GM12878 (cell line): ENCODE measurements around the gene TOM1L2. TPM values are rescaled to one million over a fixed set of nuclear protein-coding genes. Genes with fewer than 3 reads are reported as not detected.

Source experiments
- ATAC-seq: fragments of 200-7000 bp; cut with Tn5 transposase; 3 replicates; pipeline ENCODE4 v1.9.1; 2020; ENCODE audit warnings: mild to moderate bottlenecking, moderate library complexity
- BruUV-seq: library from RNA; stranded (reverse); fragments of 400-500 nt; replicated peaks from 2 replicates; lab custom pipeline; 2021; lab: Mats Ljungman, UMichigan
- CTCF ChIA-PET: fragments of 300-600 bp; sonication (Branson Sonifier 250); formaldehyde crosslinking; extraction: SDS; loops from one replicate; lab custom pipeline; 2021; ENCODE audit warnings: inconsistent platforms; lab: Yijun Ruan, JAX
- POLR2A ChIA-PET: fragments of 350-600 bp; formaldehyde crosslinking; extraction: SDS; loops from one replicate; lab custom pipeline; 2021; ENCODE audit warnings: inconsistent platforms; lab: Charles Lee
- RAD21 ChIA-PET: fragments of 300-600 bp; sonication (Branson Sonifier 250); formaldehyde crosslinking; loops from one replicate; lab custom pipeline; 2023; ENCODE audit warnings: antibody characterized with exemption; ENCODE audit not compliant: unreplicated experiment; lab: Charles Lee
- SMC1A ChIA-PET: fragments of 300-600 bp; sonication (Branson Sonifier 250); formaldehyde crosslinking; loops from one replicate; lab custom pipeline; 2023; ENCODE audit not compliant: unreplicated experiment, uncharacterized antibody; lab: Charles Lee
- DNase-seq: peaks from one replicate; pipeline ENCODE4 v3.0.0-alpha.2; 2011; ENCODE audit warnings: low read depth, low spot score
- FAIRE-seq: peaks from 3 replicates; lab custom pipeline; 2011; peaks lifted over from hg19 to GRCh38; lab: Jason Lieb, UNC
- H2AFZ ChIP-seq: 2 replicates; pipeline ENCODE4 v1.6.0; 2011; ENCODE audit warnings: low read depth, low read length, control low read depth; ENCODE audit not compliant: control insufficient read depth
- H3K27ac ChIP-seq: 2 replicates; pipeline ENCODE4 v1.5.1; 2011; ENCODE audit warnings: control low read depth; ENCODE audit not compliant: control insufficient read depth, insufficient read depth
- H3K27me3 ChIP-seq, 2 experiments: replicated peaks in 1 of 2; 2 replicates each; pipeline versions ENCODE4 v1.6.0 to v1.6.1; 2011; ENCODE audit warnings: low read length in 1 of 2; ENCODE audit not compliant: control insufficient read depth in 2 of 2, insufficient read depth in 2 of 2
- H3K36me3 ChIP-seq, 2 experiments: 2 replicates each; pipeline ENCODE4 v1.5.1; 2011; ENCODE audit warnings: low read length in 1 of 2; ENCODE audit not compliant: control insufficient read depth in 2 of 2, insufficient read depth in 2 of 2
- H3K4me1 ChIP-seq: 2 replicates; pipeline ENCODE4 v1.6.1; 2011; ENCODE audit warnings: mild to moderate bottlenecking, low read length, moderate library complexity, mixed read lengths; ENCODE audit not compliant: control insufficient read depth, insufficient read depth
- H3K4me2 ChIP-seq: 2 replicates; pipeline ENCODE4 v1.6.0; 2011; ENCODE audit warnings: control low read depth; ENCODE audit not compliant: control insufficient read depth, insufficient read depth
- H3K4me3 ChIP-seq: fragments of 200-600 bp; sonication (generic); 2 replicates; pipeline ENCODE4 v1.5.1; 2016
- H3K79me2 ChIP-seq: 2 replicates; pipeline ENCODE4 v1.6.0; 2011; ENCODE audit warnings: low read length; ENCODE audit not compliant: control insufficient read depth, insufficient read depth
- H3K9ac ChIP-seq: 2 replicates; pipeline ENCODE4 v1.8.0; 2011; ENCODE audit warnings: low read length, control low read depth, mixed read lengths; ENCODE audit not compliant: control insufficient read depth, insufficient read depth
- H3K9me3 ChIP-seq: replicated peaks from 3 replicates; pipeline ENCODE4 v1.5.1; 2011; ENCODE audit warnings: mild to moderate bottlenecking, low read length; ENCODE audit not compliant: control insufficient read depth, insufficient read depth
- H4K20me1 ChIP-seq: 2 replicates; pipeline ENCODE4 v1.6.0; 2011; ENCODE audit not compliant: control insufficient read depth, insufficient read depth
- MEF2B ChIP-seq: fragments of 450-650 bp; IDR thresholded peaks from 2 replicates; pipeline ENCODE4 v1.6.1; 2018; ENCODE audit warnings: mild to moderate bottlenecking, moderate library complexity; ENCODE audit not compliant: partially characterized antibody, poor library complexity, severe bottlenecking
- MTA2 ChIP-seq: fragments of 450-650 bp; IDR thresholded peaks from 2 replicates; pipeline ENCODE4 v1.6.1; 2016; ENCODE audit warnings: low read depth, mild to moderate bottlenecking, moderate library complexity
- MTA3 ChIP-seq: IDR thresholded peaks from 2 replicates; pipeline ENCODE4 v1.6.1; 2012; ENCODE audit warnings: low read length, inconsistent platforms, borderline replicate concordance
- RAD51 ChIP-seq: fragments of 450-650 bp; IDR thresholded peaks from 2 replicates; pipeline ENCODE4 v1.6.1; 2016; ENCODE audit warnings: moderate library complexity, mild to moderate bottlenecking, inconsistent platforms
- SPI1 ChIP-seq: IDR thresholded peaks from 2 replicates; pipeline ENCODE4 v1.6.1; 2011; ENCODE audit warnings: low read depth, mild to moderate bottlenecking, low read length, moderate library complexity, borderline replicate concordance; ENCODE audit not compliant: insufficient read depth
- ZNF217 ChIP-seq: fragments of 450-650 bp; IDR thresholded peaks from 2 replicates; pipeline ENCODE4 v1.6.1; 2017; ENCODE audit warnings: antibody characterized with exemption, mild to moderate bottlenecking
- WGBS: methylation state at CpG from one replicate; pipeline ENCODE4 v1.1.6; 2016; ENCODE audit warnings: low lambda C conversion rate; ENCODE audit not compliant: insufficient replicate concordance, insufficient coverage; ENCODE audit errors: missing lambda C conversion rate; 5-methylcytosine and 5-hydroxymethylcytosine counted together
- in situ Hi-C: fragments of 300-500 bp; cut with MboI; formaldehyde crosslinking; loops from 9 replicates; pipeline ENCODE4 v1.14.3; 2018; ENCODE audit warnings: mixed read lengths
- intact Hi-C: fragments of 100-400 bp; cut with micrococcal nuclease; formaldehyde crosslinking; loops from one replicate; pipeline ENCODE4 v1.14.2; 2022; ENCODE audit not compliant: unreplicated experiment
- polyA plus RNA-seq, 11 experiments: library from polyadenylated mRNA; depleted of rRNA in 4 of 11; unstranded in 6 of 11; stranded (reverse) in 5 of 11; fragments of >200 nt; fragmentation: Nextera tagmentation in 4 of 11; fragmentation: Illumina TruSeq in 1 of 11; extraction: Ambion mirVana in 4 of 11; extraction: Trizol in 1 of 11; gene quantifications; 1 replicate in 1 of 11; 2 replicates in 10 of 11; pipeline versions ENCODE4 v1.2.1 to v1.2.3, GENCODE V29; 2011 to 2016; ENCODE audit warnings: inconsistent platforms in 2 of 11, missing spikeins in 2 of 11, low read depth in 1 of 11
- total RNA-seq, 4 experiments: library from RNA; depleted of rRNA in 3 of 4; stranded (reverse); fragments of >200 nt in 3 of 4; fragmentation: Illumina TruSeq in 1 of 4; extraction: Trizol in 1 of 4; gene quantifications; 2 replicates each; pipeline versions ENCODE4 v1.2.1 to v1.2.3, GENCODE V29; 2013 to 2021
- TF ChIP-seq, protein P1 (sequence below): fragments of 450-650 bp; IDR thresholded peaks from 2 replicates; pipeline ENCODE4 v1.6.1; 2017; ENCODE audit warnings: mild to moderate bottlenecking, moderate library complexity
- TF ChIP-seq, protein P2 (sequence below), 3 experiments: IDR thresholded peaks in 2 of 3; conservative IDR thresholded peaks in 1 of 3; 2 replicates each; pipeline ENCODE4 v1.5.1; 2011; ENCODE audit warnings: low read depth in 3 of 3, low read length in 3 of 3, mild to moderate bottlenecking in 3 of 3, control low read depth in 2 of 3, moderate library complexity in 2 of 3, inconsistent platforms in 1 of 3, mixed read lengths in 1 of 3; ENCODE audit not compliant: control insufficient read depth in 2 of 3, insufficient read depth in 1 of 3; ENCODE audit errors: extremely low read depth in 1 of 3

TOM1L2 gene
- total and polyA plus RNA-seq, 10 of the 15 experiments (the other 5 are each of a cell fraction or from before 2014, with no cell fraction given) = 0.19 to 19.2 (median 8.1) TPM

DNA sequence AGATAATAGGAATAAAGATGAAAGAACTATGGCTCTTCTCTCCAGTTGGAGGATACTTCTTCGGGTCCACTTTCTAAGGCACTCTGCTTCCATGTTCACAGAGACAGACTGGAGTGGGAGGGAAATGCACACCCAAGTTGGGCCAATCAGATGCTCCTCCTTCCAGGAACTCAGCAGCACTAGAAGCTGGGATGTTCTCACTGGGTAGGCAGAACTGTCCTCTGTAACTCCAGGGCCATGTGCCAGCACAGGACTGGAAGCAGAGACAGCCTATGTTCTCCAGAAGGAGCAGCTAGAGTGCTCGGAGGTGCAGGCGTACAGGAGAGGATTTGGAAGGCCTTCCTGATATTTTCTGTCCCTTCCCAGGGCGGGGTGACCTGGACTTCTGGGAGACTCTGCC is 85.5 kb downstream of the TOM1L2 start:
- WGBS = 76% methylated on average over 4 of the region's 4 CpGs
- peaks cover 0 to 2% of the 10 kb centered on the region in 2 experiments; a peak in 2 of 4 replicates for H3K36me3 ChIP-seq
- intact Hi-C loops (no loop called here), in situ Hi-C loops (no loop called here)
- BruUV-seq = no TSS peak
- RAD21 ChIA-PET = interaction anchor here (0.9 to 1.3 kb wide), 2 partner anchors 10 to 100 kb away, joined by 3 read pairs; no protein-coding TSS in a partner anchor
- ATAC-seq (no peak), FAIRE-seq (no peak), DNase-seq (no peak)
- CTCF ChIA-PET = interaction anchor here (1.0 to 10.0 kb wide), 3 partner anchors 32 to 147 kb away, joined by 3 to 95 read pairs (median 73); no protein-coding TSS in a partner anchor
- no peak overlapping the region for H3K9ac ChIP-seq
- H3K4me2 ChIP-seq = no peak overlapping the region
- H3K27ac ChIP-seq = no peak overlapping the region
- no peaks in the 10 kb centered on the region for H4K20me1 ChIP-seq
- POLR2A ChIA-PET = no interaction called here
- H3K9me3 ChIP-seq = no peaks in the 10 kb centered on the region
- H2AFZ ChIP-seq = no peak overlapping the region
- no peak for TF ChIP-seq SPI1
- TF ChIP-seq, protein P1, sequence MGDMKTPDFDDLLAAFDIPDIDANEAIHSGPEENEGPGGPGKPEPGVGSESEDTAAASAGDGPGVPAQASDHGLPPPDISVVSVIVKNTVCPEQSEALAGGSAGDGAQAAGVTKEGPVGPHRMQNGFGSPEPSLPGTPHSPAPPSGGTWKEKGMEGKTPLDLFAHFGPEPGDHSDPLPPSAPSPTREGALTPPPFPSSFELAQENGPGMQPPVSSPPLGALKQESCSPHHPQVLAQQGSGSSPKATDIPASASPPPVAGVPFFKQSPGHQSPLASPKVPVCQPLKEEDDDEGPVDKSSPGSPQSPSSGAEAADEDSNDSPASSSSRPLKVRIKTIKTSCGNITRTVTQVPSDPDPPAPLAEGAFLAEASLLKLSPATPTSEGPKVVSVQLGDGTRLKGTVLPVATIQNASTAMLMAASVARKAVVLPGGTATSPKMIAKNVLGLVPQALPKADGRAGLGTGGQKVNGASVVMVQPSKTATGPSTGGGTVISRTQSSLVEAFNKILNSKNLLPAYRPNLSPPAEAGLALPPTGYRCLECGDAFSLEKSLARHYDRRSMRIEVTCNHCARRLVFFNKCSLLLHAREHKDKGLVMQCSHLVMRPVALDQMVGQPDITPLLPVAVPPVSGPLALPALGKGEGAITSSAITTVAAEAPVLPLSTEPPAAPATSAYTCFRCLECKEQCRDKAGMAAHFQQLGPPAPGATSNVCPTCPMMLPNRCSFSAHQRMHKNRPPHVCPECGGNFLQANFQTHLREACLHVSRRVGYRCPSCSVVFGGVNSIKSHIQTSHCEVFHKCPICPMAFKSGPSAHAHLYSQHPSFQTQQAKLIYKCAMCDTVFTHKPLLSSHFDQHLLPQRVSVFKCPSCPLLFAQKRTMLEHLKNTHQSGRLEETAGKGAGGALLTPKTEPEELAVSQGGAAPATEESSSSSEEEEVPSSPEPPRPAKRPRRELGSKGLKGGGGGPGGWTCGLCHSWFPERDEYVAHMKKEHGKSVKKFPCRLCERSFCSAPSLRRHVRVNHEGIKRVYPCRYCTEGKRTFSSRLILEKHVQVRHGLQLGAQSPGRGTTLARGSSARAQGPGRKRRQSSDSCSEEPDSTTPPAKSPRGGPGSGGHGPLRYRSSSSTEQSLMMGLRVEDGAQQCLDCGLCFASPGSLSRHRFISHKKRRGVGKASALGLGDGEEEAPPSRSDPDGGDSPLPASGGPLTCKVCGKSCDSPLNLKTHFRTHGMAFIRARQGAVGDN = no peak
- no peak for TF ChIP-seq RAD51
- TF ChIP-seq MEF2B = no peak
- no peak for TF ChIP-seq ZNF217
- no peak for TF ChIP-seq MTA2
- TF ChIP-seq MTA3 = no peak
- TF ChIP-seq, protein P2, sequence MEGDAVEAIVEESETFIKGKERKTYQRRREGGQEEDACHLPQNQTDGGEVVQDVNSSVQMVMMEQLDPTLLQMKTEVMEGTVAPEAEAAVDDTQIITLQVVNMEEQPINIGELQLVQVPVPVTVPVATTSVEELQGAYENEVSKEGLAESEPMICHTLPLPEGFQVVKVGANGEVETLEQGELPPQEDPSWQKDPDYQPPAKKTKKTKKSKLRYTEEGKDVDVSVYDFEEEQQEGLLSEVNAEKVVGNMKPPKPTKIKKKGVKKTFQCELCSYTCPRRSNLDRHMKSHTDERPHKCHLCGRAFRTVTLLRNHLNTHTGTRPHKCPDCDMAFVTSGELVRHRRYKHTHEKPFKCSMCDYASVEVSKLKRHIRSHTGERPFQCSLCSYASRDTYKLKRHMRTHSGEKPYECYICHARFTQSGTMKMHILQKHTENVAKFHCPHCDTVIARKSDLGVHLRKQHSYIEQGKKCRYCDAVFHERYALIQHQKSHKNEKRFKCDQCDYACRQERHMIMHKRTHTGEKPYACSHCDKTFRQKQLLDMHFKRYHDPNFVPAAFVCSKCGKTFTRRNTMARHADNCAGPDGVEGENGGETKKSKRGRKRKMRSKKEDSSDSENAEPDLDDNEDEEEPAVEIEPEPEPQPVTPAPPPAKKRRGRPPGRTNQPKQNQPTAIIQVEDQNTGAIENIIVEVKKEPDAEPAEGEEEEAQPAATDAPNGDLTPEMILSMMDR (IDR thresholded peaks at IDR 0.05 in 2 of 3, conservative IDR thresholded peaks at IDR 0.05 in 1 of 3; ENCODE audit: control insufficient read depth in 2 of 3, extremely low read depth in 1 of 3, insufficient read depth in 1 of 3, low read depth in 3 of 3, low read length in 3 of 3) = no peak
- SMC1A ChIA-PET = interaction anchor here (1.2 to 1.5 kb wide), 3 partner anchors 11 to 147 kb away, joined by 3 read pairs; no protein-coding TSS in a partner anchor
- H3K4me3 ChIP-seq = no peak overlapping the region
- no peaks in the 10 kb centered on the region for H3K79me2 ChIP-seq
- H3K4me1 ChIP-seq = peaks cover 15% of the 10 kb centered on the region
- H3K27me3 ChIP-seq = no peaks in the 10 kb centered on the region
